Uterus (tissue), 2 donors: Measurements from ENCODE around the gene SDHC.

Experiments
- POLR2A ChIP-seq, 2 donors: fragments of 450-650 bp; IDR thresholded peaks; one replicate each; pipeline ENCODE4 v1.6.1; 2016; ENCODE audit warnings: antibody characterized with exemption in 2 of 2, mild to moderate bottlenecking in 1 of 2, moderate library complexity in 1 of 2
- TF ChIP-seq, protein P1 (sequence below), 4 experiments: fragments of 200-600 bp in 2 of 4; fragments of 450-650 bp in 2 of 4; sonication (generic) in 2 of 4; IDR thresholded peaks; one replicate each; pipeline ENCODE4 v1.5.1; 2016 to 2019; ENCODE audit warnings: antibody characterized with exemption in 4 of 4, mild to moderate bottlenecking in 2 of 4, moderate library complexity in 1 of 4

GRCh38 chr1:161300478-161300877, 13.7 kb upstream of the SDHC start:
- TF ChIP-seq, protein P1, sequence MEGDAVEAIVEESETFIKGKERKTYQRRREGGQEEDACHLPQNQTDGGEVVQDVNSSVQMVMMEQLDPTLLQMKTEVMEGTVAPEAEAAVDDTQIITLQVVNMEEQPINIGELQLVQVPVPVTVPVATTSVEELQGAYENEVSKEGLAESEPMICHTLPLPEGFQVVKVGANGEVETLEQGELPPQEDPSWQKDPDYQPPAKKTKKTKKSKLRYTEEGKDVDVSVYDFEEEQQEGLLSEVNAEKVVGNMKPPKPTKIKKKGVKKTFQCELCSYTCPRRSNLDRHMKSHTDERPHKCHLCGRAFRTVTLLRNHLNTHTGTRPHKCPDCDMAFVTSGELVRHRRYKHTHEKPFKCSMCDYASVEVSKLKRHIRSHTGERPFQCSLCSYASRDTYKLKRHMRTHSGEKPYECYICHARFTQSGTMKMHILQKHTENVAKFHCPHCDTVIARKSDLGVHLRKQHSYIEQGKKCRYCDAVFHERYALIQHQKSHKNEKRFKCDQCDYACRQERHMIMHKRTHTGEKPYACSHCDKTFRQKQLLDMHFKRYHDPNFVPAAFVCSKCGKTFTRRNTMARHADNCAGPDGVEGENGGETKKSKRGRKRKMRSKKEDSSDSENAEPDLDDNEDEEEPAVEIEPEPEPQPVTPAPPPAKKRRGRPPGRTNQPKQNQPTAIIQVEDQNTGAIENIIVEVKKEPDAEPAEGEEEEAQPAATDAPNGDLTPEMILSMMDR (IDR thresholded peaks at IDR 0.05) = no peak
- TF ChIP-seq POLR2A (IDR thresholded peaks at IDR 0.05) = no peak
